HepG2 (cell line): ENCODE results near the gene CGB5. TPM values are rescaled to one million over a fixed set of nuclear protein-coding genes. Genes with fewer than 3 reads are reported as not detected.

Experiments
- BRD4 ChIP-seq: sonication (generic); formaldehyde crosslinking; IDR thresholded peaks from 2 replicates; pipeline ENCODE4 v1.4.0; 2020; ENCODE audit warnings: missing genetic modification reagents
- CBX2 ChIP-seq, 2 experiments: fragments of 200-600 bp in 1 of 2; sonication (generic); formaldehyde crosslinking in 1 of 2; IDR thresholded peaks; 2 replicates each; pipeline versions ENCODE4 v1.7.0 to v1.8.1; 2018 to 2022; ENCODE audit warnings: low read depth in 2 of 2, low read length in 1 of 2, mild to moderate bottlenecking in 1 of 2, missing genetic modification reagents in 1 of 2
- EHMT2 ChIP-seq: fragments of 200-600 bp; sonication (generic); IDR thresholded peaks from 2 replicates; pipeline ENCODE4 v1.7.0; 2017; ENCODE audit warnings: antibody characterized with exemption, low read depth, low read length, borderline replicate concordance
- HDAC6 ChIP-seq: fragments of 200-600 bp; sonication (generic); IDR thresholded peaks from 2 replicates; pipeline ENCODE4 v1.7.0; 2017; ENCODE audit warnings: mild to moderate bottlenecking, antibody characterized with exemption, low read length, low read depth
- HHEX ChIP-seq: IDR thresholded peaks from 2 replicates; pipeline ENCODE4 v1.6.1; 2016; ENCODE audit warnings: control low read depth
- SALL1 ChIP-seq: sonication (generic); formaldehyde crosslinking; IDR thresholded peaks from 2 replicates; pipeline ENCODE4 v1.8.0; 2022; ENCODE audit warnings: mild to moderate bottlenecking, missing genetic modification reagents
- ZNF30 ChIP-seq: sonication (generic); formaldehyde crosslinking; IDR thresholded peaks from 2 replicates; pipeline ENCODE4 v1.5.0; 2020; ENCODE audit warnings: mild to moderate bottlenecking, missing genetic modification reagents
- polyA plus RNA-seq, 8 experiments: library from polyadenylated mRNA; depleted of rRNA in 3 of 8; stranded (reverse) in 7 of 8; unstranded in 1 of 8; fragments of >200 nt; fragmentation: Illumina TruSeq in 4 of 8; extraction: Trizol in 4 of 8; gene quantifications; 2 replicates each; pipeline versions ENCODE4 v1.2.1 to v1.2.3, GENCODE V29; 2011 to 2016; ENCODE audit warnings: low read depth in 4 of 8, missing spikeins in 1 of 8, mixed read lengths in 1 of 8; ENCODE audit not compliant: insufficient read depth in 1 of 8
- total RNA-seq, 5 experiments: library from RNA; depleted of rRNA; stranded (reverse); fragments of >200 nt; fragmentation: Illumina TruSeq; extraction: Trizol; gene quantifications; 2 replicates each; pipeline ENCODE4 v1.2.3, GENCODE V29; 2016; ENCODE audit warnings: low read depth in 1 of 5
- TF ChIP-seq, protein P1 (sequence below): sonication (generic); formaldehyde crosslinking; IDR thresholded peaks from 2 replicates; pipeline ENCODE4 v1.9.0; 2021; ENCODE audit warnings: mild to moderate bottlenecking, missing genetic modification reagents
- TF ChIP-seq, protein P2 (sequence below), 2 experiments: fragments of 450-650 bp in 1 of 2; sonication (generic) in 1 of 2; formaldehyde crosslinking in 1 of 2; IDR thresholded peaks; 2 replicates each; pipeline versions ENCODE4 v1.6.1 to v1.8.0; 2016 to 2022; ENCODE audit warnings: antibody characterized with exemption in 1 of 2, mild to moderate bottlenecking in 1 of 2, missing genetic modification reagents in 1 of 2
- TF ChIP-seq, protein P3 (sequence below): IDR thresholded peaks from 2 replicates; pipeline ENCODE4 v1.6.1; 2016; ENCODE audit warnings: low read depth

The CGB5 gene
- total and polyA plus RNA-seq, 2 of the 13 experiments (the other 11 are each of a cell fraction or from before 2014, with no cell fraction given): not detected

DNA sequence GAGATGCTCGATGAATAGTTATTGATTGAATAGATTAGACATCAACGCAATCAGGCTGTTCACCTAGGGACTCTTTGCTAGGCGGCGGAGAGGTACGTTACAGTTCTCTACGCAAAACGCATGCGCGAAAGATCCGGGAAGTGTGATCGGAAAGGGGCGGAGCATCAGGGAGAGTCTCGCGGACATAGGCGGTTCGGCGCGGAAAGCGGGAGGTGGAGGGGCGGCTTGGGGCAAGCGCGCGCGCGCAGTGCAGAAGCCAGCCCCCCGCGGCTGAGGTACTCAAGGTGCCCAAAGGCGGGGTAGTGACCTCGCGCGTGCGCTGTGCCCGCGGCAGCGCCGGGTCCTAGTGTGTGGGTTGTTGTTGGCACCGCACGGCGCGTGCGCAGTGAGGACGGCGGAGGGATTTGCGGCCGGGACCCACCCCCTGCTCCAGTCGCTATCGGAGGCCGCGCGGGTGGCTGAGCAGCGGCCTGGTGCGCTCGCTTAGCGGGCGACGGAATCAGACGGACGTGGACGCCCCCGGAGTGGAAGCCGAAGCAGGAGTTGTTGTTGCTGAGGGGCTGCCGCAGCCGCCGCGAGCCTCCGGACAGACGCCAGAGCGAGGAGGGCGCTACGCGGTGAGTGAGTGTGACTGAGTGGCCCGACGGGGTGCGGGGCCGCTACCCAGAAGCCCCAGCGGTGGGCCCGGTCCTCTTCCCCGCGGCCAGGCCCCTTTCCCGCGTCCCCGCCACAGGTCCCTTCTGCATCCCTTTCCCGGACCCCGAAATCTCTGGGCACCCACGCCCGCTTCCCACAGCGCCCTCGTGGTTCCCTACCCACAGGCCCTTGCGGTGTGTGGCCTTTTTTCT is 41.6 kb downstream of the CGB5 start, which contains the start of gene SNRNP70 (continued):
- TF ChIP-seq, protein P1, sequence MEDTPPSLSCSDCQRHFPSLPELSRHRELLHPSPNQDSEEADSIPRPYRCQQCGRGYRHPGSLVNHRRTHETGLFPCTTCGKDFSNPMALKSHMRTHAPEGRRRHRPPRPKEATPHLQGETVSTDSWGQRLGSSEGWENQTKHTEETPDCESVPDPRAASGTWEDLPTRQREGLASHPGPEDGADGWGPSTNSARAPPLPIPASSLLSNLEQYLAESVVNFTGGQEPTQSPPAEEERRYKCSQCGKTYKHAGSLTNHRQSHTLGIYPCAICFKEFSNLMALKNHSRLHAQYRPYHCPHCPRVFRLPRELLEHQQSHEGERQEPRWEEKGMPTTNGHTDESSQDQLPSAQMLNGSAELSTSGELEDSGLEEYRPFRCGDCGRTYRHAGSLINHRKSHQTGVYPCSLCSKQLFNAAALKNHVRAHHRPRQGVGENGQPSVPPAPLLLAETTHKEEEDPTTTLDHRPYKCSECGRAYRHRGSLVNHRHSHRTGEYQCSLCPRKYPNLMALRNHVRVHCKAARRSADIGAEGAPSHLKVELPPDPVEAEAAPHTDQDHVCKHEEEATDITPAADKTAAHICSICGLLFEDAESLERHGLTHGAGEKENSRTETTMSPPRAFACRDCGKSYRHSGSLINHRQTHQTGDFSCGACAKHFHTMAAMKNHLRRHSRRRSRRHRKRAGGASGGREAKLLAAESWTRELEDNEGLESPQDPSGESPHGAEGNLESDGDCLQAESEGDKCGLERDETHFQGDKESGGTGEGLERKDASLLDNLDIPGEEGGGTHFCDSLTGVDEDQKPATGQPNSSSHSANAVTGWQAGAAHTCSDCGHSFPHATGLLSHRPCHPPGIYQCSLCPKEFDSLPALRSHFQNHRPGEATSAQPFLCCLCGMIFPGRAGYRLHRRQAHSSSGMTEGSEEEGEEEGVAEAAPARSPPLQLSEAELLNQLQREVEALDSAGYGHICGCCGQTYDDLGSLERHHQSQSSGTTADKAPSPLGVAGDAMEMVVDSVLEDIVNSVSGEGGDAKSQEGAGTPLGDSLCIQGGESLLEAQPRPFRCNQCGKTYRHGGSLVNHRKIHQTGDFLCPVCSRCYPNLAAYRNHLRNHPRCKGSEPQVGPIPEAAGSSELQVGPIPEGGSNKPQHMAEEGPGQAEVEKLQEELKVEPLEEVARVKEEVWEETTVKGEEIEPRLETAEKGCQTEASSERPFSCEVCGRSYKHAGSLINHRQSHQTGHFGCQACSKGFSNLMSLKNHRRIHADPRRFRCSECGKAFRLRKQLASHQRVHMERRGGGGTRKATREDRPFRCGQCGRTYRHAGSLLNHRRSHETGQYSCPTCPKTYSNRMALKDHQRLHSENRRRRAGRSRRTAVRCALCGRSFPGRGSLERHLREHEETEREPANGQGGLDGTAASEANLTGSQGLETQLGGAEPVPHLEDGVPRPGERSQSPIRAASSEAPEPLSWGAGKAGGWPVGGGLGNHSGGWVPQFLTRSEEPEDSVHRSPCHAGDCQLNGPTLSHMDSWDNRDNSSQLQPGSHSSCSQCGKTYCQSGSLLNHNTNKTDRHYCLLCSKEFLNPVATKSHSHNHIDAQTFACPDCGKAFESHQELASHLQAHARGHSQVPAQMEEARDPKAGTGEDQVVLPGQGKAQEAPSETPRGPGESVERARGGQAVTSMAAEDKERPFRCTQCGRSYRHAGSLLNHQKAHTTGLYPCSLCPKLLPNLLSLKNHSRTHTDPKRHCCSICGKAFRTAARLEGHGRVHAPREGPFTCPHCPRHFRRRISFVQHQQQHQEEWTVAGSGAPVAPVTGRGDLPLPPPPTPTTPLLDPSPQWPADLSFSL: no peak
- TF ChIP-seq, protein P2, sequence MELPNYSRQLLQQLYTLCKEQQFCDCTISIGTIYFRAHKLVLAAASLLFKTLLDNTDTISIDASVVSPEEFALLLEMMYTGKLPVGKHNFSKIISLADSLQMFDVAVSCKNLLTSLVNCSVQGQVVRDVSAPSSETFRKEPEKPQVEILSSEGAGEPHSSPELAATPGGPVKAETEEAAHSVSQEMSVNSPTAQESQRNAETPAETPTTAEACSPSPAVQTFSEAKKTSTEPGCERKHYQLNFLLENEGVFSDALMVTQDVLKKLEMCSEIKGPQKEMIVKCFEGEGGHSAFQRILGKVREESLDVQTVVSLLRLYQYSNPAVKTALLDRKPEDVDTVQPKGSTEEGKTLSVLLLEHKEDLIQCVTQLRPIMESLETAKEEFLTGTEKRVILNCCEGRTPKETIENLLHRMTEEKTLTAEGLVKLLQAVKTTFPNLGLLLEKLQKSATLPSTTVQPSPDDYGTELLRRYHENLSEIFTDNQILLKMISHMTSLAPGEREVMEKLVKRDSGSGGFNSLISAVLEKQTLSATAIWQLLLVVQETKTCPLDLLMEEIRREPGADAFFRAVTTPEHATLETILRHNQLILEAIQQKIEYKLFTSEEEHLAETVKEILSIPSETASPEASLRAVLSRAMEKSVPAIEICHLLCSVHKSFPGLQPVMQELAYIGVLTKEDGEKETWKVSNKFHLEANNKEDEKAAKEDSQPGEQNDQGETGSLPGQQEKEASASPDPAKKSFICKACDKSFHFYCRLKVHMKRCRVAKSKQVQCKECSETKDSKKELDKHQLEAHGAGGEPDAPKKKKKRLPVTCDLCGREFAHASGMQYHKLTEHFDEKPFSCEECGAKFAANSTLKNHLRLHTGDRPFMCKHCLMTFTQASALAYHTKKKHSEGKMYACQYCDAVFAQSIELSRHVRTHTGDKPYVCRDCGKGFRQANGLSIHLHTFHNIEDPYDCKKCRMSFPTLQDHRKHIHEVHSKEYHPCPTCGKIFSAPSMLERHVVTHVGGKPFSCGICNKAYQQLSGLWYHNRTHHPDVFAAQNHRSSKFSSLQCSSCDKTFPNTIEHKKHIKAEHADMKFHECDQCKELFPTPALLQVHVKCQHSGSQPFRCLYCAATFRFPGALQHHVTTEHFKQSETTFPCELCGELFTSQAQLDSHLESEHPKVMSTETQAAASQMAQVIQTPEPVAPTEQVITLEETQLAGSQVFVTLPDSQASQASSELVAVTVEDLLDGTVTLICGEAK (IDR thresholded peaks at IDR 0.05): no peak
- TF ChIP-seq, protein P2 (CRISPR knock-in tag; IDR thresholded peaks at IDR 0.05): peak; percentile 82
- TF ChIP-seq BRD4 (peak; percentile 86), ZNF30 (no peak), SALL1 (peak; percentile 77), EHMT2 (no peak), HHEX (CRISPR knock-in tag) (no peak), HDAC6 (no peak), CBX2 (IDR thresholded peaks at IDR 0.05; ENCODE audit: low read depth, low read length) (no peak), CBX2 (CRISPR knock-in tag; IDR thresholded peaks at IDR 0.05; ENCODE audit: low read depth) (no peak)
- TF ChIP-seq, protein P3, sequence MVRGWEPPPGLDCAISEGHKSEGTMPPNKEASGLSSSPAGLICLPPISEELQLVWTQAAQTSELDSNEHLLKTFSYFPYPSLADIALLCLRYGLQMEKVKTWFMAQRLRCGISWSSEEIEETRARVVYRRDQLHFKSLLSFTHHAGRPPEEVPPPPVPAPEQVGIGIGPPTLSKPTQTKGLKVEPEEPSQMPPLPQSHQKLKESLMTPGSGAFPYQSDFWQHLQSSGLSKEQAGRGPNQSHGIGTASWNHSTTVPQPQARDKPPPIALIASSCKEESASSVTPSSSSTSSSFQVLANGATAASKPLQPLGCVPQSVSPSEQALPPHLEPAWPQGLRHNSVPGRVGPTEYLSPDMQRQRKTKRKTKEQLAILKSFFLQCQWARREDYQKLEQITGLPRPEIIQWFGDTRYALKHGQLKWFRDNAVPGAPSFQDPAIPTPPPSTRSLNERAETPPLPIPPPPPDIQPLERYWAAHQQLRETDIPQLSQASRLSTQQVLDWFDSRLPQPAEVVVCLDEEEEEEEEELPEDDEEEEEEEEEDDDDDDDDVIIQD (CRISPR knock-in tag): no peak; the same call in 1 of the 2 replicates
